HG02642 (cell line): ENCODE data around the gene EVL.
"Not testable (repeated sequence)": the region's sequence is repeated elsewhere in the genome, so short reads cannot be mapped to it uniquely, and the experiment has no call there.

Experiments
- ATAC-seq: cut with Tn5 transposase; IDR thresholded peaks from one replicate; pipeline ENCODE4 v1.9.1; 2021; ENCODE audit warnings: mild to moderate bottlenecking; ENCODE audit not compliant: unreplicated experiment, poor library complexity

Gene EVL

DNA sequence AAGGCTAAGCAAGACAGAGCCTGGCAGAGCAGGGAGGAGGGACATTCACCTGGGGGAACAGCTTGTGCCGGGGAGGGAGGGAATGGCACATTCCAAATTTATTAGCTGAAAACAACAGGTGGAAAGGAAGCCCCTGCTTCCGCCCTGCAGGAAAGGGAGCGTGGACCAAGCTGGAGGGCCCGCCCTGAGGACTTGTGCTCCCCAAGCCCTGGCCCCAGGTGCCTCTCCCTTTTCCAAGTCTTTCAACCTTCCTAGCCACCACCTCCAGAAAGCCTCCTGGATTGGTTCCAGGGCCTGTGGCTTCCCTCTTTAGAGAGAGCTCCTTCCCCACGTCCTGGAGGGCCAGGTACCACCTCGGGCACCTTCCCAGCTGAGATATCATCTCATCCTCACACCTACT lies 91.6 kb downstream of the EVL start:
- no peak for ATAC-seq

DNA sequence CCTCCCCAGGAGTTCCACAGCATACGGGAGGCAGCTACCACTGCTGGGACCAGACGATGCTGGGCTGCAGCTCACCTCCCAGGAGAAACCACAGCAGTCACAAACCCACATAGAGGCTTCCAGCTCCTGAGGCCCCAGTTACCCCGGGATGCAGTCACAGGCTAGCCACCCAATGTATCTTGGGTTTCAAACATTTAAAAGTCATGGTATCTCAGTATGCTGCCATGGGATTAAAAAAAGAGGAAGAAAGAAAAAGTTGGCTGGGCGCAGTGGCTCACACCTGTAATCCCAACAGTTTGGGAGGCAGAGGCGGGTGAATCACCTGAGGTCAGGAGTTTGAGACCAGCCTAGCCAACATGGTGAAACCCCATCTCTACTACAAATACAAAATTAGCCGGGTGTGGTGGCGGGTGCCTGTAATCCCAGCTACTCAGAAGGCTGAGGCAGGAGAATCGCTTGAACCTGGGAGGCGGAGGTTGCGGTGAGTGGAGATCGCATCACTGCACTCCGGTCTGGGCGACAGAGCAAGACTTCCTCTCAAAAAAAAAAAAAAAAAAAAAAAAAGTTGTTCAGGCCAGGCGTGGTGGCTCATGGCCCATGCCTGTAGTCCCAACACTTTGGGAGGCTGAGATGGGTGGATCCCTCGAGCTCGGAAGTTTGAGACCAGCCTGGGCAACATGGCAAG lies 92.5 kb downstream of the EVL start:
- ATAC-seq = not testable (repeated sequence)

DNA sequence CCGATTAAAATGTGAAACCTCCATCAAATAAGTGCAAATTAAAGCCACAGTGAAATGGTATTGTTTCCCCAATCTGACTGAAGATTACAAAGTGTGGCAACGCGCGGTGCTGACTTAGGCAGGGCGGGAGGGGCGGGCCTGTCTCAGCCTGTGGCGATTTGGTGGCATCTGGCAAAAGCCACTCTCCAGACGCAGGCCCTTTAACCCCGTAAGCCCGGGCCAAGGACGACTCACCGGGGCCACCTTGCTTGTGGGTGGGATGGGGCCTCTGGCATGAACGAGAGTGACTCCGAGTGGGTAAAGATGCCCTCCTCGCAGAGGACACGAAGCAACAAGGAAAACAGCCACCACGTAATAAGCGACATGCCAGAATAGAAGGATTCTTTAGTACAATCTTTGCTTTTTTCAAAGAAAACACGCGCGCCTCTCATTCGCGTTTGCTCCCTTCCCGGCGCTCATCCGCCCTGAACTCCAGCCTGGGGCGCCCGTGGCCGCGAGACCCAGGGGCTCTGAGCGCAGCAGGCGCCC lies 93.4 kb downstream of the EVL start:
- ATAC-seq = no peak

DNA sequence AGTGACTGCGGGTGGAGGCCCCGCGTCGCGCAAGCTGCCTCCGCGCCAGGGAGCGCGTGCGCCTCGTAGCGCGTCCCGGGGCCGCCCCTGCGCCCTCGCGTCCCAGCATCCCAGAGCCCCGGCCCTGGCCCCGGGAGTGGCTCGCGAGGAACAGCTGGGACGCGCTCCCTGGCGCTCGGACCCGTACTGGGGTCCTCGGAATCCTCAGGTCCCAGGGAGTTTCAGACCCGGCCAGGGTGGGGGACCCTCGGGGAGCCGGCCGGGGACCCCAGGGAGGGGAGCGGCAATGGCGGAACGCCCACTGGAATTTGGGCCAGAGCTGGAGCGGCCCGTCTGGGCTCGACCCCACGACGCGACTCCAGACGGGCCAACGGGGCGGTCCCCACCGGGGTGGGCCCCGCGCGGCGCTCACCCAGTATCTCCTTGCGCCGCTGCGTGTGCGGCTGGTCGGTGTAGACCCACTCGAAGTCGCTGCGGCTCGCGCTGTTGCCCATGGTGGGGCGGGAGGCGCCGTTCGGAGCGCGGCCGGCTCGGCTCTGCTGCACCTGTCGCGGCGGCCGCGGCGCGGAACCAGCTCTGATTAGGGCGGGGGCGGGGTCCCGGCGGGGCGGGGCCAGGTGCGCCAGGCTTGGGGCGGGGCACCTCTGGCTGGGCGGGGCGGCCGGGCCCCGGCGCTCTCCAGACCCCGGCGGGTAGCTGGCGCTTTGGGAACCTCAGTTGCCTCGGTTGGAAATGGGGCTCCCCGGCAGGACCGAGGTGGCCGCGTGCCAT lies 94.1 kb downstream of the EVL start, which contains the start of gene DEGS2:
Gene DEGS2, minus strand, starts transcription at position 552 of the 771 bp plus-strand sequence. Its CDS starts 58 bp downstream, at position 494.
- ATAC-seq = peak; percentile 59

DNA sequence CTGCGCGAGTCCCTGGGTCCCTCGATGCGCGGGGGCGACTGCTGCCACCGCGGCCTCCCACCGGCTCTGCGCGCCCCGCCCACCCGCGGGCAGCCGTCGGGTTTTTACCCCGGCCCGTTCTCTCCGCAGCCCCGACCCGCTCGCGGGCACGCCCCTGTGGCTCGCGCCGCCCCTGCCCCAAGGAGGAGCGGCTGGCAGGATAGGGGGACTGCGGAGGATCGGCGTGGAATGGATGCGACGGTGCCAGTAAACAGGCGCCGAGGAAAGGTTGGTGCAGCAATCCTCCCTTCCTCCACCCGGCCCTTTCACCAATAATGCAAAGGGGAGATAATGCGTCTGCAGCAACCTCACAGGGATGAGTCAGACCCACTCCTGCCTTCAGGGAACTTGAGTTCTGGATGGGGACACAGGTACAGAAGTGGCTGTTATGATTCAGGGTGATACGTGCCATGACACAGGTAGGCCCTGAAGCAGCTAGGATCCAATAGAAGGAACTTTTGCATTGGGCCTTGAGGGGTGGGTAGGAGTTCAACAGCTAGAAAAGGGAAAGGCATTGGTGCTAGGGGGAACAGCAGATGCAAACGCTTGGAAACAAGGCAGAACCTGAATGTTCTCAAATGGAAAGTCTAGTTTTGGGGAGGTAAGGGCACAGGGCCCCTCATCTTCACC lies 94.8 kb downstream of the EVL start:
- peak; percentile 16 for ATAC-seq

DNA sequence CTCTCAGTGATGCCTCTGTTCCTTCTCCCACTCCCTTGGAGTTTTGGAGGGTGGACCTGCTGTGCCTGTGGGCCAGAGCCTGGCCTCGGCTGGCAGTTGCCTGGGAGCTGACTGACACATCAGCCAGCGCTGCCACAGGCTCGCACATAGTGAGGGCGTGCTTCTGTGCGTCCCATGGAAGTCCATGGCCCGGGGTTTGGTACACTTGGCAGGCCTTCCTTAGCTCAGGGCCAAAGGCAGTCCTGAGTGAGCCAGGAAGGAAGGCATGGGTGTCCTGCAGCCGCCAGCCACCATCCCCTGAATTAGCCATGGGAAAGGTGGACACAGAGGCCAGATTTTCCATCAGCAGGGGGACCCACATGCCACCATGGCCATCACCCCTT lies 95.3 kb downstream of the EVL start:
- ATAC-seq = no peak

DNA sequence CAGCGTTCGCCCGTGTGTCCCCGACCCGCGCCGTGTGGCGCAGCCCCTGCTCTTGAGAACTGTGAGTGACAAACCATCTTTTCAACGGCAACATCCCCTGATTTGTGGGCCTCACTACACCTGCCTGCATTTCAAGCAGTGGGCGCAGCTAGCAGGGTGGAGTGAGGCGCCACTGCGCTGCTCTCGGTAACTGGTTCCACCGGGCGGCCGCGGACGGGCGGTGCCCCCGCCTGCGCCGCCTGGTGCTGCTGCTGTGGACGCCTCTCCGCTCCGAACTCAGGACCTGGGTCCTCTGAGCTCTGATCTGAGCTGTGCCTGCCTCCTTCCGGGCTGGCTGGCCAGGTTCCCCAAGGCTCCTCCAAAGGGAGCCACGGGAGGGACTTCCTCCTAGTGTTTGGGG lies 100.2 kb downstream of the EVL start:
- no peak for ATAC-seq

DNA sequence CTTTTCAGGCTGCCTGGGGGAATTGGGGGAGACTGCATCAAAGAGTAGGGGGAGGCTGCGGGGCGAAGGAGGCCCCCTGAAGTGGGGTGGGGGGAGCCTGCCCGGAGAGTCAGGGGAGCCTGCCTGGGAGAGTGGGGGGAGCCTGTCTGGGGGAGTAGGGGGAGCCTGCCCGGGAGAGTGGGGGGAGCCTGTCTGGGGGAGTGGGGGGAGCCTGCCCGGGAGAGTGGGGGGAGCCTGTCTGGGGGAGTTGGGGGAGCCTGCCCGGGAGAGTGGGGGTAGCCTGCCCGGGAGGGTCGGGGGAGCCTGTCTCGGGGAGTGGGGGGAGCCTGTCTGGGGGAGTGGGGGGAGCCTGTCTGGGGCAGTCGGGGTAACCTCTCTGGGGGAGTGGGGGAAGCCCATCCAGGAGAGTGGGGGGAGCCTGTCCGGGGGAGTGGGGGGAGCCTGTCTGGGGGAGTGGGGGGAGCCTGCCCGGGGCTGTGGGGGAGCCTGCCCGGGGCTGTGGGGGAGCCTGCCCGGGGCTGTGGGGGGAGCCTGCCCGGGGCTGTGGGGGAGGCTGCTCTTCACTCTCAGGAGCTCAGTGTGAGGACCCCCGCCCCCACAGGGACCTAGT lies 100.7 kb downstream of the EVL start:
- ATAC-seq = no peak

DNA sequence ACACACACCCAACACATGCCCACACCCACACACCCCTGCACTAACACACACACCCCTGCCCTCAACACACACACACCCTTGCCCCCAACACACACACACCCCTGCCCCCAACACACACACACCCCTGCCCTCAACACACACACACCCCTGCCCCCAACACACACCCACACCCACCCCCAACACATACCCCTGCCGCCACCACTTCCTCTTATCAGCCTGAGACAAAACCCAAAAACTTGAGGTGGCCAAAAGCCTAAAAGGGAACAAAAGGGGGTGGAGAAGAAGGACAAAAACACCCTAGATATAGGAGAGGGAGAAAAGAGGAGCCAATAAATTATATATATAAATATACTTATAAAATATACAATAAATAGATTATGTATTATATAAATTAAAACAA lies 103.3 kb downstream of the EVL start:
- no peak for ATAC-seq

DNA sequence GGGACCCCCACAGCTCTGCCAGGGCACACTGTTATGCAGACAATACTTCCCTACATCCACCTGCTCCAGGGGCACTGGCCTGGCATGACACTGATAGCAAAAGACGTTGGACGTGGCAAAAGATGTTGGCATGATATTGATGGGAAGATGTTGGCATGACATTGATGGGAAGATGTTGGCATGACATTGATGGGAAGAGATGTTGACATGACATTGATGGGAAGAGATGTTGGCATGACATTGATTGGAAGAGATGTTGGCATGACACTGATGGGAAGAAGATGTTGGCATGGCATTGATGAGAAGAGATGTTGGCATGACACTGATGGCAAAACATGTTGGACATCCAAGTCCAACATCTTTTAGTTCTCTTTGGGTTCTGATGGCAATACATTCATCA lies 105.7 kb downstream of the EVL start:
- no peak for ATAC-seq

DNA sequence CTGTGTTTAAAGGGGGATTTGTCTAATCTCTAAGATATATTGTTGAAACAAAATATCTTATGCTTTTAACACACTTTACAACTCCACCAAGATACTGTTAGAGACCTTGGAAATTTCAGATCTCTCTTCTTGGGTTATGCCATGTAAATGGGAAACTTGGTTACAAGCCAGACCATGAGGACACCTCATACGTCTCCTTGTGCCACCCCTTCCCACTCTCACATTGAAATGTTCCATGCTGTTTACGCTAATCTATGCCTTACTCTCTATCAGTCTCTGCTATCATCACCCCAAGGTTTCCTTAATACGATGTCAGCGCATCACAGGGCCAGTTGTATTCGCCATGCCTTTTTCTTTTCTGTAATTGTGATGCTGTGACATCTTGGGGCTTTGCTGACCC lies 107.6 kb downstream of the EVL start:
- ATAC-seq = no peak

DNA sequence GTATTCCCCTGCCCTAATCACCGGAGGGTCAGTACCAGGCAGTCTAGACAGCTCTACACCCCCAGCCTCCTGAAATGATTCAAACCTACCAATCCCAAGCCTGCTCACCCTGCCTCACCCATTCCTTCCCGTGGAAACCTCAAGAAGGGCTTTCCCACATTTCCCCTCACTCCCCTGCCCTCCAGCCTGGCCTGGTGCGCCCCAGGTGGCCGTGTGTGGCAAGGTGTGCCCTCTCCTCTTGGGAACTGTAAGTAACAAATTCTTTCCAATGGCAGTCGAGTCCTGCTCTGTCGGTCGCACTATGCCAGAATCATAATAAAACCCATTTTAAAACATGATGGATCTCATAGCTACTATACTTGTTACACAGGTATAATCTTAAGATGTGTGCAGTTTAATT lies 108.1 kb downstream of the EVL start:
- no peak for ATAC-seq

DNA sequence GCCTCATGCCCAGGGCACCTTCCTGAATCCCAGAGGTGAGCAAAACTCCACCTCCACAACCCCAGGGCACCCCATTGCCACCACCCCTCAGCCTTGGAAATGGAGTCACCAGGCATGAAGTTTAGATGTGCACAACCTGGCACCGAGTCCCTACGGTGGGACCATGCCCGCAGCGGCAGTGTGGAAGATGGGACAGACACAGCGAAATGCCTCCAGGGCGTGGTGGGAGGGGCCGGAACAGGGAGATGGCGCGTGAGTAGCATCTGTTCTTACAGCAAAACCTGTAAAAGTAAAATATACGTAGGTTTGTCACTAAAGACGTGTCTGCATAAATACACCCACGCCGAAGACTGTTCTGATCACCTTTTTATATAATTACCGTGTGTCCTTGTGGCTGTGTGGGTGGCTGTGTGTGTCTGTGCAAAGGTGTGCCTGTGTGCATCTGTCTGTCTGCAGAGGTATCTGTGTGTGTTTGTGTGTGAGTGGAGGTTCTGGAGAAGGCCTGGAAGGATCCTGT lies 111.6 kb downstream of the EVL start:
- ATAC-seq = no peak

DNA sequence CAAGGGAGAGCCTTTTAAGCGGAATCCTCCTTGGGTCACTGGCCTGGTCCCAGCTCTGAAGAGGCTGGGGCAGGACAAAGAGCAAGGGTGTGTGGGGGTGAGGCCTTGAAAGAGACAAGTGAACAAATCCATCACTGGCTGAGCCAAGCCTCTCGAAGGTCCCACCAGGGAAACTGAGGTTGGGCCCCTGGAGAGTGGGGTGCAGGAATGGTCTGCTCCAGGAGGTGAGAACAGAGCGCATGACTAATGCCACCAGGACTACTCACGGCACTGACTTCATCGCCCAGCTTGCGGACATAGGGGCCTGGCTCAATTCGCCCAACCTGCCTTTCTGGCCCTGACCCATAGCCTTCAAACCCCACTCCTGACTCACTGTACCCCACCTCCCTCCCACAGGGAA lies 113.5 kb downstream of the EVL start:
- ATAC-seq = no peak

DNA sequence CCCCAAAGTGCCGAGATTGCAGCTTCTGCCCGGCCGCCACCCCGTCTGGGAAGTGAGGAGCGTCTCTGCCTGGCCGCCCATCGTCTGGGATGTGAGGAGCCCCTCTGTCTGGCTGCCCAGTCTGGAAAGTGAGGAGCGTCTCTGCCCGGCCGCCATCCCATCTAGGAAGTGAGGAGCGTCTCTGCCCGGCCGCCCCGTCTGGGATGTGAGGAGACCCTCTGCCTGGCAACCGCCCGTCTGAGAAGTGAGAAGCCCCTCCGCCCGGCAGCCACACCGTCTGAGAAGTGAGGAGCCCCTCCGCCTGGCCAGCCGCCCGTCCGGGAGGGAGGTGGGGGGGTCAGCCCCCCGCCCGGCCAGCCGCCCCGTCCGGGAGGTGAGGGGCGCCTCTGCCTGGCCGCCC lies 115.4 kb downstream of the EVL start:
- ATAC-seq = not testable (repeated sequence)

DNA sequence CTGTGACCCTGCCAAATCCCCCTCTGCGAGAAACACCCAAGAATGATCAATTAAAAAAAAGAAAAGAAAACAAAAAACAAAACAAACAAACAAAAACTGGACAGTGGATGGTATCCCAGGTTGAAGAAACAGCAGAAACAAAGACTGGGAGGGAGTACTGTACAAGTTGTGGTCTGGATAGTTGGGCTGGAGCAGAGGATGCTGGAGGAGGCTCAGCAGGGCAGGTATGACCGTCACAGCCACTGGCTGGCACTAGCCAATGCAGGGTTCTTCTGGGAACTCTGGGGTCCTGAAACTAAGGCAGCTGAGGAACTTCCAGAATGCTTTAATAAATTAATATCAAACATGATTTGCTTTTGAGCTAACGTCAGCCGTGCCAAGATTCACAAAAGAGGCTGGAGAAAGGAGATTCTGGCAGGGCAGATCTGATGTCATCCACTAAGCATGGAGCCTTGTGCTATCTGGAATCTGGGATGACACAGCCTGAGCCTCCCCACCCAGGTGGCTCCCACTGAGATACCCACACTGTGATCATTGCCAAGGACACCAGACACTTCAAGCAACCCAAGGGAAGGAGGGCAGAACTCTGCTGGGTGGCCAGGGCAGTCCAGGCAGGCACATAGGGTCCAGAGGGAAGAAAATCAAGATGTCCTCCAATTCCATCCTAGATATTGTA lies 116.8 kb downstream of the EVL start:
- not testable (repeated sequence) for ATAC-seq

DNA sequence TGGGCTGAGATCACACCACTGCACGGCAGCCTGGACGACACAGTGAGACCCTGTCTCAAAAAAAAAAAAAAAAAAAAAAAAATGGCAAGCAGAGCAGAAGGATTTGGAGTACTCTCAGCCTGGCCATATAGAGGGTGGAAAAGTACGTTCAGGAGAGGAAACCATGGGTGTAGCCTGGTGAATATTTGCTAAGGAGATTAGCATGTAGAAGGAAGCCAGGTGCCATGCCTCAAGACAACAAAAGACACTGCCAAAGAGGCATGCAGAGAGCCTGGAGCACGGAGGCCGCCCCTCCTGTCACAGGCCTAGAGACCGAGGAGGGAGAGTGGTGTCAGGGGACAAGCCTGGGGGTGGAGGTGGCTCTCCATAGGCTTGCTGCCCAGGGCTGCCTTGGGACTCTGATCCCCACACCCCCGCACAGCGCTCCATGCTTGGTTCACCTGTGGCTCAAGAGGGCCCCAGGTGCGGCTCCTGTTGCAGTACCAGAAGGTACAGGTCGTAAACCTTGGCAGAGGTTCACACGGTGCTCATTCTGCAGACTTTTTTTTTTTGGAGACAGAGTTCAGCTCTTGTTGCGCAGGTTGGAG lies 122.1 kb downstream of the EVL start:
- no peak for ATAC-seq

DNA sequence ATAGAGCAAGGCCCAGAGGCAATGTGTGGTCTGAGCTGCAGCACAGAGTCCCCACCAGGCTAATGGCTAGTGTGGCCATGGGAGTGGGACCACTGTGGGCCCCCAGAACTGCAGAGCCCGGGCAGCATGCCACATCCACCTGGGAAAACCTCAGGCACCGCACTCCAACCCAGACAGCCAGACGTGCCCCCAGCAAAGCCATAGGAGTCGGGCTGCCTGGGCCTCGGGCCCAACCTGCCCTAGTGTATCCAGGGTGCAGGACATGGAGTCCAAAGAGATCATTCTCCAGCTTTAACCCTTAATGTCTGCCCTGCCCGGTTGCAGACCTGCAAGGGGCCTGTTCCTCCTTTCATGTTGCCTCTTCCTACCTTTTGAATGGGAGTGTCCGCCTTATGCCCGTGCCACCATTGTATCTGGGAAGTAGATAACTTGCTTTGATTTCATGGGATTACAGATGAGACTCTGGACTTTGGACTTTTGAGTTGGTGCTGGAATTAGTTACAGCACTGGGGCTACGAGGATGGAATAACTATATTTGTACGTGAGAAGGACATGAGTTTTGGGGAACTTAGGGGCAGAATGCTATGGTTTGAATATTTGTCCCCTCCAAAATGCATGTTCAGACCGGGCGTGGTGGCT lies 123.3 kb downstream of the EVL start:
- no peak for ATAC-seq

DNA sequence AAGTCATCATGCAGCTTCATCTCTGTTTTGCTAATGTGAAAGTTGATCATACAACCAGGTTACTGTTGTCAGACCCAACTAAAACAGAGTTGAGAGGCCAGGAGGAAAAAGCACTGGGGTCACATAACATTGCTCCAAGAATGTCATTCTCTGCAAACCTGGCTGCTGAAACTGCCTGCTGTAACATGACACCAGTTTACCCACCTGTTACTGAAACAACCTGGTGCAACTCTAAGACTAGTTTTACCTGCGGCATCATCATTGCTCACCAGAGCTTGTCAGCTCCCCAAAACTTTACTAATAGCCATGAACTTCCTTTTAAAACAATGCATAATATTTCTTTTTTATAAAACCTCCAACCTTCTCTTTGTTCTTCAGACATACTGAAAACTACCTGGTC lies 124.9 kb downstream of the EVL start:
- ATAC-seq = no peak
